HCT116 (cell line): Measurements from ENCODE around the gene CPNE9. TPM values are rescaled to one million over a fixed set of nuclear protein-coding genes. Genes with fewer than 3 reads are reported as not detected.

Source experiments
- ATAC-seq: fragments of 200-7000 bp; cut with Tn5 transposase; 2 replicates; pipeline ENCODE4 v1.9.1; 2020; ENCODE audit warnings: mild to moderate bottlenecking, moderate library complexity
- BruUV-seq: library from RNA; stranded (reverse); fragments of 400-500 nt; replicated peaks from 2 replicates; lab custom pipeline; 2021; lab: Mats Ljungman, UMichigan
- CTCF ChIA-PET: fragments of 300-600 bp; sonication (Branson Sonifier 250); formaldehyde crosslinking; loops from one replicate; lab custom pipeline; 2021; ENCODE audit warnings: antibody characterized with exemption; lab: Charles Lee
- POLR2A ChIA-PET: fragments of 300-600, 350-600 bp; sonication (Branson Sonifier 250); formaldehyde crosslinking; loops from one replicate; lab custom pipeline; 2021; ENCODE audit warnings: antibody characterized with exemption; lab: Charles Lee
- RAD21 ChIA-PET, 2 experiments: fragments of 300-600 bp; sonication (Branson Sonifier 250); formaldehyde crosslinking; loops; one replicate each; lab custom pipeline; 2023; ENCODE audit warnings: low total read pairs in 2 of 2; ENCODE audit not compliant: uncharacterized antibody in 2 of 2, unreplicated experiment in 2 of 2, low non-redundant PET in 1 of 2; lab: Charles Lee
- DNase-seq: peaks from one replicate; pipeline ENCODE4 v3.0.0-alpha.2; 2010; ENCODE audit warnings: low read depth, low spot score
- H2AFZ ChIP-seq: fragments of 200-600 bp; shearing (Covaris generic), sonication (generic); 2 replicates; pipeline ENCODE4 v1.6.1; 2017; ENCODE audit warnings: low read depth, mixed run types, mixed read lengths, antibody characterized with exemption, low read length; ENCODE audit not compliant: poor library complexity, severe bottlenecking
- H3K27ac ChIP-seq: 2 replicates; pipeline ENCODE4 v1.5.1; 2012; ENCODE audit warnings: low read depth, low read length
- H3K27me3 ChIP-seq: fragments of 200-600 bp; sonication (generic); 2 replicates; pipeline ENCODE4 v1.6.1; 2016; ENCODE audit warnings: mixed run types, low read length, mixed read lengths; ENCODE audit not compliant: insufficient read depth
- H3K36me3 ChIP-seq, 2 experiments: fragments of 200-500 bp in 1 of 2; fragments of 200-600 bp in 1 of 2; sonication (Bioruptor generic) in 1 of 2; sonication (generic) in 1 of 2; 2 replicates each; pipeline versions ENCODE4 v1.5.1 to v1.6.1; 2014 to 2016; ENCODE audit warnings: low read length in 2 of 2, inconsistent platforms in 1 of 2, mixed read lengths in 1 of 2, mixed run types in 1 of 2; ENCODE audit not compliant: insufficient read depth in 2 of 2, control insufficient read depth in 1 of 2
- H3K4me1 ChIP-seq, 2 experiments: fragments of 200-600 bp in 1 of 2; sonication (generic) in 1 of 2; 2 replicates each; pipeline versions ENCODE4 v1.5.1 to v1.6.1; 2012 to 2017; ENCODE audit warnings: low read length in 2 of 2, inconsistent platforms in 1 of 2, mild to moderate bottlenecking in 1 of 2, mixed read lengths in 1 of 2, mixed run types in 1 of 2, moderate library complexity in 1 of 2; ENCODE audit not compliant: insufficient read depth in 2 of 2, control insufficient read depth in 1 of 2
- H3K4me2 ChIP-seq: fragments of 200-600 bp; sonication (generic); 2 replicates; pipeline ENCODE4 v1.6.1; 2017; ENCODE audit warnings: mixed run types, low read length, mixed read lengths
- H3K4me3 ChIP-seq, 2 experiments: fragments of 200-600 bp in 1 of 2; sonication (generic) in 1 of 2; replicated peaks in 1 of 2; 2 replicates each; pipeline ENCODE4 v1.5.1; 2011 to 2016; ENCODE audit warnings: low read length in 2 of 2, control low read depth in 1 of 2, low read depth in 1 of 2, mild to moderate bottlenecking in 1 of 2, mixed read lengths in 1 of 2, mixed run types in 1 of 2
- H3K79me2 ChIP-seq: fragments of 200-600 bp; sonication (generic); 2 replicates; pipeline ENCODE4 v1.6.1; 2017; ENCODE audit warnings: mild to moderate bottlenecking, mixed run types, low read length, moderate library complexity, mixed read lengths; ENCODE audit not compliant: insufficient read depth
- H3K9ac ChIP-seq: fragments of 200-600 bp; sonication (generic); 2 replicates; pipeline ENCODE4 v1.6.1; 2016; ENCODE audit warnings: low read length, mixed read lengths
- H3K9me2 ChIP-seq: fragments of 200-600 bp; sonication (generic), shearing (Covaris generic); 2 replicates; pipeline ENCODE4 v1.6.1; 2017; ENCODE audit warnings: mixed run types, mild to moderate bottlenecking, moderate library complexity; ENCODE audit not compliant: insufficient read depth
- H3K9me3 ChIP-seq, 2 experiments: fragments of 200-500 bp in 1 of 2; fragments of 200-600 bp in 1 of 2; sonication (Bioruptor generic) in 1 of 2; sonication (generic) in 1 of 2; 2 replicates each; pipeline ENCODE4 v1.6.1; 2014 to 2017; ENCODE audit warnings: low read length in 2 of 2, mixed read lengths in 2 of 2, inconsistent platforms in 1 of 2, low read depth in 1 of 2, mild to moderate bottlenecking in 1 of 2, mixed run types in 1 of 2, moderate library complexity in 1 of 2; ENCODE audit not compliant: control insufficient read depth in 1 of 2, insufficient read depth in 1 of 2
- H4K20me1 ChIP-seq: fragments of 200-600 bp; sonication (generic), shearing (Covaris generic); 2 replicates; pipeline ENCODE4 v1.6.1; 2017; ENCODE audit warnings: mixed run types, mild to moderate bottlenecking, moderate library complexity; ENCODE audit not compliant: insufficient read depth
- CBX3 ChIP-seq: IDR thresholded peaks from 2 replicates; pipeline ENCODE4 v1.6.1; 2012; ENCODE audit warnings: low read depth
- CEBPB ChIP-seq: IDR thresholded peaks from 2 replicates; pipeline ENCODE4 v1.6.1; 2012; ENCODE audit warnings: low read depth
- EGR1 ChIP-seq: IDR thresholded peaks from 2 replicates; pipeline ENCODE4 v1.6.1; 2012; ENCODE audit warnings: low read depth
- ELF1 ChIP-seq: IDR thresholded peaks from 2 replicates; pipeline ENCODE4 v1.6.1; 2012; ENCODE audit warnings: low read depth, borderline replicate concordance
- FOSL1 ChIP-seq: IDR thresholded peaks from 2 replicates; pipeline ENCODE4 v1.6.1; 2012; ENCODE audit warnings: low read depth
- POLR2A ChIP-seq: IDR thresholded peaks from 2 replicates; pipeline ENCODE4 v1.7.0; 2011; ENCODE audit warnings: borderline replicate concordance; ENCODE audit not compliant: insufficient read depth, insufficient read length; ENCODE audit errors: extremely low read depth
- POLR2AphosphoS5 ChIP-seq: IDR thresholded peaks from 2 replicates; pipeline ENCODE4 v1.6.1; 2011; ENCODE audit warnings: mild to moderate bottlenecking, low read depth, low read length, moderate library complexity
- SP1 ChIP-seq: IDR thresholded peaks from 2 replicates; pipeline ENCODE4 v1.6.1; 2012; ENCODE audit warnings: low read depth
- SRF ChIP-seq: IDR thresholded peaks from 2 replicates; pipeline ENCODE4 v1.6.1; 2012; ENCODE audit warnings: low read depth
- YY1 ChIP-seq: IDR thresholded peaks from 2 replicates; pipeline ENCODE4 v1.6.1; 2011; ENCODE audit warnings: low read length, low read depth, moderate library complexity, mild to moderate bottlenecking; ENCODE audit not compliant: insufficient replicate concordance; ENCODE audit errors: extremely low read depth
- ZNF274 ChIP-seq: fragments of 200-500 bp; sonication (Bioruptor generic); IDR thresholded peaks from 2 replicates; pipeline ENCODE4 v1.6.1; 2014; ENCODE audit warnings: mild to moderate bottlenecking, low read depth, low read length, inconsistent platforms
- intact Hi-C: fragments of 100-400 bp; cut with micrococcal nuclease; formaldehyde crosslinking; loops from 2 replicates; pipeline ENCODE4 v1.10.0; 2022
- total RNA-seq: library from RNA; stranded (reverse); gene quantifications from one replicate; pipeline ENCODE4 v1.2.1, GENCODE V29; 2021; ENCODE audit not compliant: unreplicated experiment
- TF ChIP-seq, protein P1 (sequence below): IDR thresholded peaks from 2 replicates; pipeline ENCODE4 v1.6.1; 2012
- TF ChIP-seq, protein P2 (sequence below): IDR thresholded peaks from 2 replicates; pipeline ENCODE4 v1.6.1; 2012
- TF ChIP-seq, protein P3 (sequence below), 3 experiments: fragments of 200-600 bp in 1 of 3; sonication (generic) in 1 of 3; IDR thresholded peaks in 2 of 3; conservative IDR thresholded peaks in 1 of 3; 2 replicates each; pipeline ENCODE4 v1.5.1; 2012 to 2017; ENCODE audit warnings: low read depth in 2 of 3, low read length in 2 of 3, antibody characterized with exemption in 1 of 3, borderline replicate concordance in 1 of 3, control low read depth in 1 of 3, mild to moderate bottlenecking in 1 of 3, mixed read lengths in 1 of 3, mixed run types in 1 of 3, moderate library complexity in 1 of 3; ENCODE audit not compliant: insufficient read depth in 1 of 3

CPNE9 gene
- total RNA-seq, 1 experiment from 2014 or later: 0.98 TPM

DNA sequence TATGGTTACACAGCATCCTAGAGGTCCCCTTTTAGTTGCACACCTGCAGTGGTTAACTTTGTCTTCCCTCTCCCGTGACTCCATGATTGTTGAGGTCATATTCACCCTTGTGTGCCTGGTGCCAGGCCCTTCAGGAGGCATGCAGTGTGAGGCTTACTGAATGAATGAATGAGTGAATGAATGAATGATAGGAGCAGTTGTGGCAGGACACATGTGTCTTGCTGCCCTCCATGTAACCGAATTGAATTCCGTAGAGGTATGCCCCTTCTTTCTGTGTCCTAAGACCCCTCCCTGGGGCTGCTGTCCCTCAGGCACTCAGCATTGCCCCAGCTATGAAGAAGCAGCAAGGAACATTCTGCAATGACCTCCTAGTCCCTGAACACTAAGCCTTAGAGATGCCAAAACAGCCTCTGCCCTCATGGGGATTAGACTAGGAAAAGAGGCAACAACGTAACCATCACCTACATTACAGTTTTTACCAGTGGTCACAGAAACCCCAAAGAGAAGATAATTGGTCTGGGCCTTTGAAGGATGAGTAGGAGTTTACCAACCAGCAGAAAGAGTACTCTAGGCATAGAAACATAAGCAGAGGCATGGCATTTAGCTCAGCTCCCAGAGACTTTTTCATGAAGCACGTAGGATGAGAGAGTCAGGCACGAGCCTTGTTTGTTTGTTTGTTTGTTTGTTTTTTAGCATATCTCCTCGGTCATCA is 22.5 kb upstream of the CPNE9 start (continued):
- TF ChIP-seq, protein P1, sequence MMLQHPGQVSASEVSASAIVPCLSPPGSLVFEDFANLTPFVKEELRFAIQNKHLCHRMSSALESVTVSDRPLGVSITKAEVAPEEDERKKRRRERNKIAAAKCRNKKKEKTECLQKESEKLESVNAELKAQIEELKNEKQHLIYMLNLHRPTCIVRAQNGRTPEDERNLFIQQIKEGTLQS: no peak
- no peak for TF ChIP-seq CBX3
- no peak for TF ChIP-seq SRF
- no peak for TF ChIP-seq SP1
- no peak for TF ChIP-seq ZNF274

DNA sequence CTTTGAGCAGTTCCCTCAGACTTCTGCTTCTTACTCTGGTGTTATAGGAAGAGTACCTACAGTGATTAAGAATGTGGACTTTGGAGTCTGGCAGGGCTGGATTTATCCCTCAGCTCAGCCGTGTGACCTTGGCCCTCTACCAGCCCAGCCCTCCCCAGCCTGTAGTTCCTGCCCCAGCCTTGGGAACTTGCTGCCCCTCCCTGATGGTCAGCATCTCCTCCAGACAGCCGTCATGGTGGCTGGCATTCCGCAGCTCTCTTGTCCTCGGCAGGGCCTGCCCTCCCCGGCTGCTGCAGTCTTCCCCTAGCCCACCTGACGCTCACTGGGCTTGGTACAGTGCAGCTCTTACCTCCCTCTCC is 21.9 kb upstream of the CPNE9 start:
- RAD21 ChIA-PET: no interaction called here
- no peaks in the 10 kb centered on the region for H3K79me2 ChIP-seq
- H3K27ac ChIP-seq: no peak overlapping the region
- TF ChIP-seq EGR1 (no peak), YY1 (no peak), FOSL1 (no peak), ELF1 (no peak), POLR2AphosphoS5 (no peak), ZNF274 (no peak), CEBPB (no peak), POLR2A (no peak)
- TF ChIP-seq, protein P2, sequence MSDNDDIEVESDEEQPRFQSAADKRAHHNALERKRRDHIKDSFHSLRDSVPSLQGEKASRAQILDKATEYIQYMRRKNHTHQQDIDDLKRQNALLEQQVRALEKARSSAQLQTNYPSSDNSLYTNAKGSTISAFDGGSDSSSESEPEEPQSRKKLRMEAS: no peak
- TF ChIP-seq, protein P3, sequence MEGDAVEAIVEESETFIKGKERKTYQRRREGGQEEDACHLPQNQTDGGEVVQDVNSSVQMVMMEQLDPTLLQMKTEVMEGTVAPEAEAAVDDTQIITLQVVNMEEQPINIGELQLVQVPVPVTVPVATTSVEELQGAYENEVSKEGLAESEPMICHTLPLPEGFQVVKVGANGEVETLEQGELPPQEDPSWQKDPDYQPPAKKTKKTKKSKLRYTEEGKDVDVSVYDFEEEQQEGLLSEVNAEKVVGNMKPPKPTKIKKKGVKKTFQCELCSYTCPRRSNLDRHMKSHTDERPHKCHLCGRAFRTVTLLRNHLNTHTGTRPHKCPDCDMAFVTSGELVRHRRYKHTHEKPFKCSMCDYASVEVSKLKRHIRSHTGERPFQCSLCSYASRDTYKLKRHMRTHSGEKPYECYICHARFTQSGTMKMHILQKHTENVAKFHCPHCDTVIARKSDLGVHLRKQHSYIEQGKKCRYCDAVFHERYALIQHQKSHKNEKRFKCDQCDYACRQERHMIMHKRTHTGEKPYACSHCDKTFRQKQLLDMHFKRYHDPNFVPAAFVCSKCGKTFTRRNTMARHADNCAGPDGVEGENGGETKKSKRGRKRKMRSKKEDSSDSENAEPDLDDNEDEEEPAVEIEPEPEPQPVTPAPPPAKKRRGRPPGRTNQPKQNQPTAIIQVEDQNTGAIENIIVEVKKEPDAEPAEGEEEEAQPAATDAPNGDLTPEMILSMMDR (IDR thresholded peaks at IDR 0.05 in 2 of 3, conservative IDR thresholded peaks at IDR 0.05 in 1 of 3; ENCODE audit: borderline replicate concordance in 1 of 3, insufficient read depth in 1 of 3, low read depth in 2 of 3, low read length in 2 of 3): no peak
- intact Hi-C loops: no loop called here
- no peak for ATAC-seq
- no peak overlapping the region for H3K4me2 ChIP-seq
- H3K4me1 ChIP-seq: no peaks in the 10 kb centered on the region
- no peaks in the 10 kb centered on the region for H4K20me1 ChIP-seq
- H3K9me3 ChIP-seq: no peaks in the 10 kb centered on the region
- H3K4me3 ChIP-seq: no peak overlapping the region
- no peak for DNase-seq
- no peaks in the 10 kb centered on the region for H3K9me2 ChIP-seq
- no TSS peak for BruUV-seq
- peaks cover 12% of the 10 kb centered on the region in 2 experiments; a peak in 2 of 4 replicates for H3K36me3 ChIP-seq
- no peak overlapping the region for H3K9ac ChIP-seq
- no peak overlapping the region for H2AFZ ChIP-seq
- POLR2A ChIA-PET: no interaction called here
- H3K27me3 ChIP-seq: no peaks in the 10 kb centered on the region
- CTCF ChIA-PET: no interaction called here
